Measurements from ENCODE around the gene CDCP1.
"Not testable (repeated sequence)": the region's sequence is repeated elsewhere in the genome, so short reads cannot be mapped to it uniquely, and the experiment has no call there.

CDCP1 gene

DNA sequence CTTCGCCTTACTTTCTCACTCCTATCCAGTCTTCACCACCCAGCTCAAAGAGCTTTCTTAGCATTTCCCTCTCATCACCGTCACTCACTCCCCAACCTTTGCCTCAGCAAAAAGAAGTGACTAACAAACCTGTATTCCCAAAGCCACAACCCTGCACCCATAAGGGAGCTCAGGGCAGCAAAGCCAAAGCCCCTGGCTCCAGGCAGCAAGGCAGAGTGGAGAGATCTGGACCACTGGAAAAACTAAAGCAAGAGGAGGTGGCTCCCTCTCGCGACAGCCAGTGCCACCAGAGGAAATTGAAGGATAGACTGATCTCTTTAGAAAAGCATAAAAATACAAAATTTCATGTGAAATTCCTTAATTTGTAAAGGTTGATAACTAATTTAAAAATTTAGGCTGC, 25.1 kb upstream of the CDCP1 start:
- DNase-seq (ENCODE audit: low read depth in 2 of 2) = no peak

DNA sequence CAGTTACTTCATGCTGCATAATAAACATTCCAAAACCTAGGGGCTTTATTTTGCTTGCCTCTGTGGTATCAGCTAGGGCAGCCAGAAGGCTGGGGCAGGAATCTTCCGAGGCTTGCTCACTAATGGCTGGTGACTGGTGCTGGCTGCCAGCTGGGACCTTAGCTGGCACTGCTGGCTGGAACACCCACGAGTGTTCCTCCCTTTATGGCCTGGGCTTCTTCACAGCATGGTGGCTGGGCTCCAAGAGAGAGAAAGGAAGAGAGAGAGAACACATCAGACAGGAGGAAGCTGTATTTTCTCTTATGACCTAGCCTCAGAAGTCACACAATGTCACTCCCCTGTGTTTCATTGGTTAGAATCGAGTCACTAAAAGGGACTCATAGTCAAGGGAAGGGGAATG, 23.9 kb upstream of the CDCP1 start:
- no peak for DNase-seq (ENCODE audit: low read depth in 2 of 2)

DNA sequence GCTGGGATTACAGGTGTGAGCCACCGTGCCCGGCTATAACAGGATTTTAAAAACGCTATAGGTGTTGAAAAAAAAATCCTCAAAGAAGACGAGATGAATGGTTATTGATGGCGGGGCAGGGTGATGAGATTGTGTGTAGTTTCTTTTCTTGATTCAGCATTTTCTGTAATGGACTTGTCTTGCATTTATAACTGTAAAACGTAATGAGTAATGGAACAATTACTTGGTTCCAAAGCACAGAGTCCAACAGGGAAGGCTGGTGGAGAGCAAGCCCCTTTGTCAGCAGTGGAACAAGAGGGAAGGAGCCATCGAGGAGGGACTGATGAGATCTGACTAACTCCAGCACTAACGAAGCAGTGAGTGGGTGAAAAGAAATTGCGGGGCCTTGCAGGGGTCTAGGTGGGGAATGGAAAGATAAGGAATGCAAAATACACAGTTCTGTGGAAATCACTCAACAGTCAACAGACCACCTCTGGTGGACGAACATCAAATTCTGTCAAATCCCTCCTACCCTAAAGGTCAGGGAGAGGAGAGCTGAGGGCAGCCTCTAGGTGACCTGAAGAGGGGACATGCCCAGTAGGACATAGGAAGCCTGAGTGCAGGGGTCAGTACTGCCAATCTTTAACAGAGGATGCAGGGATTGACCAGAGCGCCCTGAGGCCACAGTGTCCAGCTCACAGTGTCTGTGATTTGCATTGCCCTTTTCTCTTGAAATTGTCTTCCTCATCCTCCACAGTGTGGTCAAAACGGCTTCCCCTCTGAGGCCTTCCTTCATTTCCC, 23.1 kb upstream of the CDCP1 start:
- DNase-seq (ENCODE audit: low read depth in 2 of 2) = no peak

DNA sequence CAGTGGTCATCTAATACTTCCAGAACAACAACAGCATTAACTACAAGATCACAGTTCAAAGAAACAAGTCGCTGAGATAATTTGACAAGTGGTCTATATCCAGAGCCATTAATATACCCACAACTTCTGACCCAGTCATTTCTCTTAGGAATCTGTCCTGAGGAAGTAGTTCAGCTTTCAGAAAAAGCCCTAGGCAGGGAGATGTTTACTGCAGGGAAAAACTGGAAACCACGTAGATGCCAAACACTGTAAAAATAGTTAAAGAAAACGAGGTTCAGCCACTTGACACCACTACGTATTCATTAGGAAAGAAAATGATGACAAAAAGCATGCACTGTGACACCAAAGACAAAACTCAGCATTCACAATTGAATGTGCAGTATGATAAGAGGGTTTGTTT, 22.3 kb upstream of the CDCP1 start:
- no peak for DNase-seq (ENCODE audit: low read depth in 2 of 2)

- DNase-seq (ENCODE audit: low read depth in 2 of 2) = peak; percentile 60 to 63
Observed at GRCh38 chr3:45167011-45167911, 21.1 kb upstream of the CDCP1 start.

DNA sequence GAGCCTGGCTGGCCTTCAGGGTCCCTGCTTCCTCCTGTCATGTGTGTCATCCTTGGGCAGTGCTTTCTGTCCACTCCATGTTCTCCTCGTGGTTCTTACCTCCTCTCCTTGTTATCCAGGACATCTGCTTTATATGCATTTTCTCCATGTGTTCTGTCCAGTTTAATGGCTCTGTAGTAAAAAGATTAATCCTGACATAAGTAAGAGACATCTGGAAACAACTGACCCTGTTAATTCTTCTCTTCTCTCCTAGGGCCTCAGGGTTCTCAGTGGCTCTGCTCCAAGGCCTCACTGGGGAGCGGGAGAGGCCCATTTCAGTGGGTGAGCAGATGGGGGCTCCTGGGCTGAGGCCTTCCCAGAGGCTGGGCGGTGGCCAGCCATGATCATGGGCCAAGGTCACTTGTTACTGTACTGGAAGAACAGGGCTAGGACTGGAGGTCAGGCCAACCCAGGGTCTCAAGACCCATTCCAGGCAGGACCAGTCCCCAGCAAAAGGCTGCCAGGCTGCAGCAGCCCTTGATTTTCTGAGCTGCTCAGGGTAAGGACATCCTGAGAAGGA, 20.2 kb upstream of the CDCP1 start:
- no peak for DNase-seq (ENCODE audit: low read depth in 2 of 2)

DNA sequence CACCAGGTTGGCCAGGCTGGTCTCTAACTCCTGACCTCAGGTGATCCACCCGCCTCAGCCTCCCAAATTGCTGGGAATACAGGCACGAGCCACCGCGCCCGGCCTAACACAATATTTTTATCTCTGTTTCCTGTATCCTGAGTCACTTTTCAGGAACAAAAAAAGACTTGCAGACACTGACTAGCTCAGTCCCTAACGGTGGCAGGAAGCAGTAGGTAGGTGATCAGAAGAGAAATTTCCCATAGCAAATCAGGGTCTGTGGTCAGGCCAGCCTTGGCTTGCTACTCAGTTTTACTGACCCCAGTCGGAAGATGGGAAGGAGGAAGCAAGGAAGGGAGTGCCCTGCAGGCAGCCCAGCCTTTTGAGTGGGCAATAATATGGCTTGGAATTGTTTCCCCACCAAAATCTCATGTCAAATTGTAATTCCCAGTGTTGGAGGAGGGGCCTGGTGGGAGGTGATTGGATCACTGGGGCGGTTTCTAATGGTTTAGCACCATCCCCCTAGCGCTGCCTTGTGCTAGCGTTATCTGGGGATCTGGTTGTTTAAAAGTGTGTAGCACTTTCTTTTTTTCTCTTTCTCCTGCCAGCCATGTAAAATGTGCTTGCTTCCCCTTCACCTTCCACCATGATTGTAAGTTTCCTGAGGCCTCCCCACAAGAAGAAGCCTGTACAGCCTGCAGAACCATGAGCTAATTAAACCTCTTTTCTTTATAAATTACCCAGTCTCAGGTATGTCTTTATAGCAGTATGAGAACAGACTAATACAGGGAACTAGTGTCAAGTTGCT, 19.5 kb upstream of the CDCP1 start:
- DNase-seq (ENCODE audit: low read depth in 2 of 2) = no peak

DNA sequence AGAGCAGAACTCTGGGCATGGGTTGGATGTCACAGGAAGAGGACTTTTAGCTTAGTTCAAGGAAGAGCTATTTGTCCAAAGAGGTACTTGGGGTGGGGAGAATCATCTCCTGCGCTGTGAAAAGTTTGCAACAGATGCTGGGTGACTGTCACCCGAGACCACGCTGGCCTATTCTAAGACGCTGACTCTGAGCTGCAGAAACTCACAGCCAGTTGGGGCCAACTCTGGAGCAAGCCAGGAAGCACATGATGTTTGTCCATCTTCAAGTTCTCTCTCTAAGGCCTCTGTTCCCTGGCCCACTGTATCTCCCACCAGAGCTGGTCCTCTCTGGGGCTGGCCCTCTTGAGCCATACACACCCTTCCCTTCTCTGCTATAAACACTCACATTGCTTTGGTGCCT, 17.9 kb upstream of the CDCP1 start:
- no peak for DNase-seq (ENCODE audit: low read depth in 2 of 2)

DNA sequence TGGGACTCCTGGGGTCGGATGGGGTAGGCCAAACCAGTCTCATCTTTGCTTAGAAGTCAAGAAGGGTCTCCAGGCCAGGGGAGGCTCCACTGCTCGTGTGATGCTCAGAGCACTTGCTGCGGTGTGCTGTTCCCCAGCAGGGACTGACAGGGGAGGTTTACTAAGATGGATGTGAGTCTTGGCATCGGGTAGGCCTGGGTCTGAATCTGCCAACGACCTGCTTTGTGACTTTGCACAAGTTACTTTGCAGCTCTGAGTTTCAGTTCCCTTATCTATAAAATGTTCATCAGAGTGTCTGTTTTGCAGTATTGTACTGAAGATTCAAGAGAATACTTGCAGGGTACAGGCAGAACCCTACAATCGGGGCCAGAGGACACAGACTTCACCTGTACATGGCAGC, 17.3 kb upstream of the CDCP1 start:
- DNase-seq (ENCODE audit: low read depth in 2 of 2) = no peak

DNA sequence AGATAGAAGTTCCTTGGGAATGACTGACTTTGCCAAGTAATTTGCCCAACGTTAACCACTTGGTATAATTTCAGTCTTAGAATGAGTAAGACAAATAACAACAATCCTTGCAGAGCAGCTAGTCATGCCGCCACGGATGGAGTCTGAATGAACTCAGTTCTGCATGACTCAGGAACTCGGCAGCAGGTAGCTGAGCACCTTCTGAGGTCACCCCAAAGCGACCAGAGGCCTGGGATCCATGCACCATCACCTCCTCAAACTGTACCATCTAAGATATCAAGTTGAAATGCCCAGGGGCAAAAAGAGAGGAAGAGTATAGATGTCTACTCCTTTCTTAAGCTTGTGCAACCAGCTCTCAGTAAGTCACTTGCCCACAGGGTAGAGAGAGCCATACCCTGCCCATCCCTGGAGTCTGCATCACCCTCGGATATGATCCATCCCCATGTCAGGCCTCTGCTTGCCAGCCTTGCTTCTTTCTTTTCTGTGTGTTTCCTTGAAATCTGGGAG, 8.5 kb upstream of the CDCP1 start:
- no peak for DNase-seq (ENCODE audit: low read depth in 2 of 2)

DNA sequence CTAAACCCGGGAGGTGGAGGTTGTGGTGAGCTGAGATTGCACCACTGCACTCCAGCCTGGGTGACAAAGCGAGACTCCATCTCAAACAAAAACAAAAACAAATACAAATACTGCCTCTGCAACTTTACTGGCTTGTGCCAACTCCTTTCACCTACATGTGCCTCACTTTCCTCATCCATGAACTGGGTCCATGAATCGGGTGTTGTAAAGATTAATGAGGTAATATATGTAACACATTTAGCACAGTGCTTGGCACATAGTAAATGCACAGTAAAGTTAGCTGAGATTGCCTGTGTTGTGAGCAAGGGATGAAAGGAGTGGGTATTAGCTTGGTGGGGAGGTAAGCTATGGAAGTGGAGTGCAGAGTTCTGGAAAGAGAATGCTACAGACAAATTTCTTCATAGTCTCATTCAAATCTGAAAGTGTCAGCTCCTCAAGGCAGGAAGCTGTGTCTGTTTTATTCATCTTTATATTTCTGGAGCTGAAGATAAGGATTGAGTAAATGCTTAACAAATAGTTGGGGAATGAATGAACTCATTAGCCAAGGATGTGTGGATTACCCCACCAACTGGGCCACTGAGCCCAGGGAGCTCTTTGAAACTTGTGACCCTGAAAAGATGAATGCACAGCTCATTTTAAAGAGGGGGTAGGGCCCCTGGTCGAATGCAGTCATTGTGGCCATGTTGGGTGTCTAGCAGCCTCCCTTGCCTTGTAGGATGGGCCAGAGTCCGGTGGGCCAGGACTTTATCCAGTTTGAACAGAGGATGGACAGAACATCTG, 7.7 kb upstream of the CDCP1 start:
- DNase-seq (ENCODE audit: low read depth in 2 of 2) = no peak

DNA sequence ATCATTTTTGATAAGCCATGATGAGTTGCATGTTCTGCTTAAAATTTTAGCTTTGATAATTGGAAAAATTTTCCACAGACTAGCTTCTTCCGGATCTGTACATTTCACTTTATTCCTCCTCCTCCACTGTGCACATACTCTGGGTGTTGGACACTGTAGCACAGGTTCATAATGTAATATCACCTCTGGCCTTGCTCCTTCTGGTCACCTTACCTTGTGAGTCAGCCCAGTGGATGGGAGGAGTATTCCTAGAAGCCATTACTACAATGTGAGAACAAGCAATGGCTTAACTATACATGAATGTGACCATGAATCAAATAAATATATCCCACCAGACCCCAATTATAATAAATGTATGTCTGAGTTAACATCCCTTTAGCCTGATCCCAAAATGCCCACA, 6.1 kb upstream of the CDCP1 start:
- no peak for DNase-seq (ENCODE audit: low read depth in 2 of 2)

DNA sequence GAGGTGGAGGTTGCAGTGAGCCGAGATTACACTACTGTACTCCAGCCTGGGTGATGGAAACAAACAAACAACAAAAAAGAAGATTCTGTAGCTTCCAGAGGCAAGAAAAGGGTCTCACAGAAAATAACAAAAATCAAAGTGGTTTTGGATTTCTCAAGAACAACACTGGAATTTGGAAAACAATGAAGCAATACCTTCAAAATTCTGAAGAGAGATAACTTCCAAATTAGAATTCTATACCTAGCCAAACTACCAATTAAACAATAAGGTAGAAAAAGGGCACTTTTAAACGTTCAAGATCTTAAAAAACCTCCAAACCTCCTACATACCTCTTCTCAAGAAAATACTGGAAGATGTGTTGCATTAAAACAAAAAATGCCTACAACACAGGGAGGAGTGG, 4.9 kb upstream of the CDCP1 start:
- no peak for DNase-seq (ENCODE audit: low read depth in 2 of 2)

- DNase-seq (ENCODE audit: low read depth in 2 of 2) = no peak
Observed at GRCh38 chr3:45148921-45149320, 2.7 kb upstream of the CDCP1 start.

DNA sequence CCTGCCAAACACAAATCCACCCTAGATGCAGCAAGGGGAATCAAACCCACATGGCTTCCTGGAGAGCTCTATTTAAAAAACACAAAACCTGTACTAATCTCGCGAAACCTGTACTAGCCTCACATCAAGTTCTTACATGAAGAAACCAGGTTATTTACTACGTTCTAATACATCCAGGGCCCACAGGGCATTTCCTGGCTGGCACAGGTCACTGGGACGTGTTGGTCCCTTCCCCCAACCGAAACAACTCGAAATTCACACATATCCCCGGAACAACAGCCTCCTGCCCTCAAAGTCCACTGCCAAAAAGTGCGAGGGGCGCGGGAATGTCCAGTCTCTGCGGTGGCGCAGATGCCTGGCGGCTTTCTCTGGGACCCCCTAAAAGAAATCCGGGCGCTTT, 955 bp downstream of the CDCP1 start:
- DNase-seq (ENCODE audit: low read depth in 2 of 2) = no peak

GRCh38 chr3:45143673-45144671, 2.2 kb downstream of the CDCP1 start:
- no peak for DNase-seq (ENCODE audit: low read depth in 2 of 2)

DNA sequence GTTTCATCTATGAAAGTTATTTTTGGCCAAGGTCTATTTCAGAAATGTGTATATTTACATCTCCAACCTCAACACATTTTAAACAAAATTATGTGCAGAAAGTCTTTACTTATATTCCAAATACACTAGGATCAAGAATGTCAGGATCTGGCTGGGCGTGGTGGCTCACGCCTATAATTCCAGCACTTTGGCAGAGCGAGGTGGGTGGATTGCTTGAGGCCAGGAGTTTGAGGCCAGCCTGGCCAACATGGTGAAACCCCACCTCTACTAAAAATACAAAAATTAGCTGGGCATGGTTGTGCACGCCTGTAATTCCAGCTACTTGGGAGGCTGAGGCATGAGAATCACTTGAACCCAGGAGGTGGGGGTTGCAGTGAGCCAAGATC, 5.4 kb downstream of the CDCP1 start:
- not testable (repeated sequence) for DNase-seq (ENCODE audit: low read depth in 2 of 2)

GRCh38 chr3:45140141-45140769, 5.9 kb downstream of the CDCP1 start:
- no peak for DNase-seq (ENCODE audit: low read depth in 2 of 2)

Data from stimulated activated CD4-positive, alpha-beta T cell treated with anti-CD3 and anti-CD28 coated beads, Interleukin-1b, Interleukin-23, amount 100 ng/mL, for 1 hour (primary cell).